Measurements from ENCODE around the gene KLHL20. TPM values are rescaled to one million over a fixed set of nuclear protein-coding genes. Genes with fewer than 3 reads are reported as not detected.
A peak's percentile ranks its signal among the peaks of the same experiment; 100 is the strongest.

The KLHL20 gene
- total and polyA plus RNA-seq, 2 of the 13 experiments (the other 11 are each of a cell fraction or from before 2014, with no cell fraction given), result 7.4 to 14.3 TPM

DNA sequence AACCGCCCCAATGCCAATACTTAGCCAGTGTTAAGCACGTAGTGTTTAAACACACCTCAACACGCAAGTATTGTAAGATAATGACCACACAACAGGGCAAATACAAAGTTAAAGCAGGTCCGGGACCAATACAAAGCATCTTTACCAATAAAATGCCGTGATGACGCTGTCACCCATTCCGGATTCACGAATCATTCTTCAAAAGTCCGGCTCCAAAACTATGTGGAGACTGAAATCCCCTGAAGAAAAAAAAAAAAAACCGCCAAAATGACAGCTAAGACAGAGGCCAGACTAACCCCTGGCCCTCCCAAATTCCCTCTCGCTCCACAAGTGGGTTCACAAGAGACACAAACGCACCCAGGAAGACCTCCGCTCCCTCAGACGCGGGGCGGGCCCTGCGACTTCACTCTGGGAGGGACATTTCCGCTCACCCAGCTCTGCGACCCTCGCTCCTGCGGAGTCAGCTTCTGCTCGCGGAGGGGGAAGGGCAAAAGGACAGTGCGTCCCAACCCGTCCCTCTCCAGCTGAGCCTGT lies 109.1 kb downstream of the KLHL20 start (continued):
- TF ChIP-seq ZNF646 (CRISPR knock-in tag; IDR thresholded peaks at IDR 0.05) (0 out of 2 replicates have a peak, but pooled peaks have one; percentile 5), SNAPC2 (CRISPR knock-in tag; IDR thresholded peaks at IDR 0.05) (no peak), ZNF335 (CRISPR knock-in tag; IDR thresholded peaks at IDR 0.05) (no peak), KDM6A (CRISPR knock-in tag; IDR thresholded peaks at IDR 0.05; ENCODE audit: low read depth) (no peak), KAT7 (CRISPR knock-in tag; IDR thresholded peaks at IDR 0.05; ENCODE audit: borderline replicate concordance) (0 out of 2 replicates have a peak, but pooled peaks have one; percentile 52), GABPB1 (CRISPR knock-in tag; IDR thresholded peaks at IDR 0.05) (no peak), HHEX (CRISPR knock-in tag; IDR thresholded peaks at IDR 0.05) (no peak), ZNF709 (CRISPR knock-in tag; IDR thresholded peaks at IDR 0.05) (no peak), ZNF205 (CRISPR knock-in tag; IDR thresholded peaks at IDR 0.05) (no peak), KDM5B (CRISPR knock-in tag; IDR thresholded peaks at IDR 0.05; ENCODE audit: borderline replicate concordance) (0 out of 2 replicates have a peak, but pooled peaks have one; percentile 45), NR2F2 (IDR thresholded peaks at IDR 0.05; ENCODE audit: borderline replicate concordance, low read depth) (0 out of 2 replicates have a peak, but pooled peaks have one; percentile 33)
- TF ChIP-seq, protein P1, sequence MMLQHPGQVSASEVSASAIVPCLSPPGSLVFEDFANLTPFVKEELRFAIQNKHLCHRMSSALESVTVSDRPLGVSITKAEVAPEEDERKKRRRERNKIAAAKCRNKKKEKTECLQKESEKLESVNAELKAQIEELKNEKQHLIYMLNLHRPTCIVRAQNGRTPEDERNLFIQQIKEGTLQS (CRISPR knock-in tag; IDR thresholded peaks at IDR 0.05), result peak; percentile 54; the same call in 1 of the 2 replicates

Measured in HepG2 (cell line).